Loucy (cell line): ENCODE results near the gene ZNF436.

ENCODE experiments used
- H2AFZ ChIP-seq: fragments of 200-600 bp; sonication (generic); 2 replicates; pipeline ENCODE4 v1.6.0; 2016; ENCODE audit warnings: antibody characterized with exemption, mild to moderate bottlenecking, low read length, moderate library complexity
- H3F3A ChIP-seq: fragments of 200-600 bp; 2 replicates; pipeline ENCODE4 v1.6.0; 2016; ENCODE audit warnings: antibody characterized with exemption, low read depth, mild to moderate bottlenecking
- H3K27me3 ChIP-seq: fragments of 200-600 bp; sonication (generic); 2 replicates; pipeline ENCODE4 v1.6.1; 2014; ENCODE audit warnings: low read length, mild to moderate bottlenecking; ENCODE audit not compliant: insufficient read depth, poor library complexity, severe bottlenecking
- H3K36me3 ChIP-seq: fragments of 200-600 bp; sonication (generic); 2 replicates; pipeline ENCODE4 v1.6.1; 2016; ENCODE audit warnings: low read length; ENCODE audit not compliant: insufficient read depth
- H3K4me1 ChIP-seq: fragments of 200-600 bp; sonication (generic); 2 replicates; pipeline ENCODE4 v1.5.1; 2014; ENCODE audit warnings: low read length, mild to moderate bottlenecking; ENCODE audit not compliant: insufficient read depth, poor library complexity, severe bottlenecking
- H3K4me2 ChIP-seq: fragments of 200-600 bp; sonication (generic); 2 replicates; pipeline ENCODE4 v1.6.0; 2014; ENCODE audit warnings: antibody characterized with exemption, low read length, low read depth, mild to moderate bottlenecking; ENCODE audit not compliant: poor library complexity, severe bottlenecking
- H3K4me3 ChIP-seq: fragments of 200-600 bp; sonication (generic); 2 replicates; pipeline ENCODE4 v1.5.1; 2014; ENCODE audit warnings: low read length, mild to moderate bottlenecking, mixed read lengths; ENCODE audit not compliant: poor library complexity, severe bottlenecking
- H3K79me2 ChIP-seq: fragments of 200-600 bp; sonication (generic); 2 replicates; pipeline ENCODE4 v1.6.1; 2014; ENCODE audit warnings: low read length; ENCODE audit not compliant: insufficient read depth
- H3K9ac ChIP-seq: fragments of 200-600 bp; sonication (generic); 2 replicates; pipeline ENCODE4 v1.6.0; 2014; ENCODE audit warnings: mild to moderate bottlenecking, low read depth, low read length, moderate library complexity; ENCODE audit not compliant: poor library complexity, severe bottlenecking
- H3K9me2 ChIP-seq: fragments of 200-600 bp; sonication (generic); replicated peaks from 2 replicates; pipeline ENCODE4 v1.6.1; 2016; ENCODE audit warnings: low read depth, low read length, mixed read lengths
- H3K9me3 ChIP-seq: fragments of 200-600 bp; sonication (generic); 2 replicates; pipeline ENCODE4 v1.6.1; 2014; ENCODE audit warnings: mild to moderate bottlenecking, antibody characterized with exemption, low read length, low read depth; ENCODE audit not compliant: insufficient read depth
- H4K20me1 ChIP-seq: fragments of 200-600 bp; sonication (generic); 2 replicates; pipeline ENCODE4 v1.6.0; 2014; ENCODE audit warnings: antibody characterized with exemption, low read length, mild to moderate bottlenecking; ENCODE audit not compliant: insufficient read depth, poor library complexity, severe bottlenecking
- EZH2phosphoT487 ChIP-seq: fragments of 200-600 bp; IDR thresholded peaks from 2 replicates; pipeline ENCODE4 v1.6.1; 2018; ENCODE audit warnings: antibody characterized with exemption, mild to moderate bottlenecking, moderate library complexity, borderline replicate concordance
- TF ChIP-seq, protein P1 (sequence below): fragments of 200-600 bp; sonication (generic); conservative IDR thresholded peaks from 2 replicates; pipeline ENCODE4 v1.5.1; 2014; ENCODE audit warnings: mild to moderate bottlenecking, antibody characterized with exemption, low read length

Gene ZNF436

DNA sequence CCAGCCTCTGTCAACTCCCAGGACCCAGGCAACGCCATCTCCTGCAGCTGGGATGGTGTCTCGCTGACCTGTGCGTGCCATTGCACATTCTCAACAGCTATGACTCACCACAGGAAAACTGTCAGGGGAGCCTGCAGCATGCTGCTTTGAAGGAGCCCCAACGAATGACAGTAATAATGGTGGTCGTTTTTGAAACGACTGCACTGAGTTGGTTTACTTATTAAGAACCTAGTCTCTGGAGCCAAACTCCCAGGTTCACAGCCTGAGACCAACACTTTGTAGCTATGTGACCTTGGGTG lies 33.4 kb upstream of the ZNF436 start:
- H3K9me2 ChIP-seq, result no peaks in the 10 kb centered on the region
- no peaks in the 10 kb centered on the region for H3K36me3 ChIP-seq
- H3K4me1 ChIP-seq, result peaks cover 13% of the 10 kb centered on the region
- H3K9ac ChIP-seq, result peak overlapping the region; percentile 52
- no peaks in the 10 kb centered on the region for H3K27me3 ChIP-seq
- peak overlapping the region; percentile 70 for H3K4me2 ChIP-seq
- no peaks in the 10 kb centered on the region for H3K9me3 ChIP-seq
- peak overlapping the region; percentile 35; the same call in 1 of the 2 replicates for H2AFZ ChIP-seq
- H3K4me3 ChIP-seq, result peak overlapping the region; percentile 61
- no peaks in the 10 kb centered on the region for H3F3A ChIP-seq
- no peak for TF ChIP-seq EZH2phosphoT487
- TF ChIP-seq, protein P1, sequence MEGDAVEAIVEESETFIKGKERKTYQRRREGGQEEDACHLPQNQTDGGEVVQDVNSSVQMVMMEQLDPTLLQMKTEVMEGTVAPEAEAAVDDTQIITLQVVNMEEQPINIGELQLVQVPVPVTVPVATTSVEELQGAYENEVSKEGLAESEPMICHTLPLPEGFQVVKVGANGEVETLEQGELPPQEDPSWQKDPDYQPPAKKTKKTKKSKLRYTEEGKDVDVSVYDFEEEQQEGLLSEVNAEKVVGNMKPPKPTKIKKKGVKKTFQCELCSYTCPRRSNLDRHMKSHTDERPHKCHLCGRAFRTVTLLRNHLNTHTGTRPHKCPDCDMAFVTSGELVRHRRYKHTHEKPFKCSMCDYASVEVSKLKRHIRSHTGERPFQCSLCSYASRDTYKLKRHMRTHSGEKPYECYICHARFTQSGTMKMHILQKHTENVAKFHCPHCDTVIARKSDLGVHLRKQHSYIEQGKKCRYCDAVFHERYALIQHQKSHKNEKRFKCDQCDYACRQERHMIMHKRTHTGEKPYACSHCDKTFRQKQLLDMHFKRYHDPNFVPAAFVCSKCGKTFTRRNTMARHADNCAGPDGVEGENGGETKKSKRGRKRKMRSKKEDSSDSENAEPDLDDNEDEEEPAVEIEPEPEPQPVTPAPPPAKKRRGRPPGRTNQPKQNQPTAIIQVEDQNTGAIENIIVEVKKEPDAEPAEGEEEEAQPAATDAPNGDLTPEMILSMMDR, result no peak
- no peaks in the 10 kb centered on the region for H4K20me1 ChIP-seq
- H3K79me2 ChIP-seq, result no peaks in the 10 kb centered on the region

DNA sequence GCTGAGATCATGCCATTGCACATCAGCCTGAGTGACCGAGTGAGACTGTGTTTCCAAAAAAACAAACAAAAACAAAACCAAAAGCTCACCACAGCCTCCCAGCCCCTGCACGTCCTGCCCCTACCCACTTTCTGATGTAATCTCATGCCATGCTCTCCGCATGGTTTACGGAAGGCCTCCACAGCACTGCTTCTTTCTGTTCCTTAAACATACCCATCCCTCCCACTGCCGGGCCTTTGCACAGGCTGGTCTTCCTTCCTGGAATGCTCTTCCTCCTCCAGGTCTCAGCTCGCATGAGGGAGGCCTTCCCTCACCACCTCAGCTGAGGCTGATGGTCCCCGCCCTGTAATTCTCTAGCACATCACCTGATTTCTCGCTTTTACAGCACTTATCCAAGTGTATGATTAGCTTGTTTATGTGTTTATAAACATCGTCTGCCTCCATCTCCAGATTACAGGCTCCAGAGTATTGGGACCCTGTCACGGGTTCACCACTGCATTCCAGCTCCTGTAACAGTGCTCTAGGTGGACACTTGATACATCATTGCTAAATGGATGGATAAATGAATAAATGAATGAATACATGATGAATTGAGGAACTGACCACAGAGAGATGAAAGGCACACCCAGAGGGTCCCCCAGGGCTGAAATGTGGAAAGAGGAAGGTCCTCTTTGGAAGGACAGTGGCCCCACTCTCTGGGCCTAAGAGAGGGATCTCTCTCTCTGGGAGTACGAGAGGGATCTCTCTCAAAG lies 32.8 kb upstream of the ZNF436 start:
- Histone ChIP-seq H3K36me3 (no peaks in the 10 kb centered on the region), H3K9ac (peak overlapping the region; percentile 52), H3K9me2 (no peaks in the 10 kb centered on the region), H3K27me3 (no peaks in the 10 kb centered on the region), H2AFZ (peak overlapping the region; percentile 35; the same call in 1 of the 2 replicates), H3K4me3 (peak overlapping the region; percentile 61), H3K9me3 (no peaks in the 10 kb centered on the region), H4K20me1 (no peaks in the 10 kb centered on the region), H3K79me2 (no peaks in the 10 kb centered on the region), H3K4me2 (peak overlapping the region; percentile 70), H3F3A (no peaks in the 10 kb centered on the region), H3K4me1 (peaks cover 13% of the 10 kb centered on the region)
- TF ChIP-seq EZH2phosphoT487, result no peak
- TF ChIP-seq, protein P1, result no peak

DNA sequence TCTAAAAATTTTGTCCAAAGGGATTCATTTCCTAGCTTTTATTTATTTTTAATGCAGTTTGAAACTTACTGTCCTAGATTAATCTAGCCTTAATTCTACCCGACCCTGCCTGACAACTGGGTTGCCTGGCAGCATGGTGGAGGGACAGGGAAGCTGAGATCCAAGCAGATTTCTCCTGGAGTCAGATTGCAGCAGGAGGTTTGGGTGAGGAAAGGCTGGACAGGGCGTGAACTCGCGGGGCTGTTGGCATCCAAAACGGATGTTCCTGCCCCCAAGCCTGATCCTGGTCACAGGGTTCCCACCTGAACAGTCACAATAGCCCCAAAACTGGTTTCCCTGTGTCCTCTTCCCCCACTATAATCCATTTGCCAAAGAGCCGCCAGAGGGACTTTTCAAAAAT lies 31.7 kb upstream of the ZNF436 start:
- H3K4me1 ChIP-seq, result peaks cover 13% of the 10 kb centered on the region
- H3K4me2 ChIP-seq, result no peak overlapping the region
- no peaks in the 10 kb centered on the region for H3K79me2 ChIP-seq
- H3K9me3 ChIP-seq, result no peaks in the 10 kb centered on the region
- no peak overlapping the region for H3K4me3 ChIP-seq
- H3F3A ChIP-seq, result no peaks in the 10 kb centered on the region
- H4K20me1 ChIP-seq, result no peaks in the 10 kb centered on the region
- no peak overlapping the region for H2AFZ ChIP-seq
- no peaks in the 10 kb centered on the region for H3K27me3 ChIP-seq
- no peaks in the 10 kb centered on the region for H3K36me3 ChIP-seq
- TF ChIP-seq EZH2phosphoT487, result no peak
- TF ChIP-seq, protein P1, result no peak
- H3K9ac ChIP-seq, result no peak overlapping the region
- no peaks in the 10 kb centered on the region for H3K9me2 ChIP-seq
